ENCODE data around the gene PPP2R2C.

DNA sequence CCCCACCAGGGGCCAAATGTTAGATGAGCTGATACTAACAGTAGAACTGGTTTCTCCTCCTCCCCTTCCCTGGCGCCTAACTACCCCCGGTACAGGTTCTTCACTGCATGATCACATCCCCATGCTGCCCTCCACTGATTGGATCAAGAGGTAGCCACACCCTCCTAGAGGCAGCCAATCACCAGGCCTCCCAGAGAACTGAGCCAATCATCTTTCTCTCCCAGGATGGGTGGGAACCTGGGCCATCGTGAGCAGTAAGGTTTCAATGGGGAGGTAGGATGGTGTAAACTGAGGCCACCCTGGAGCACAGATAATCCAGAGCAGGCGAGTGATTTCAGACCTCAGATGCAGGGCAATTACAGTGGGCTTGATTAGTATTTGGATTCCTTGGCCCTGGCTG, 64.2 kb downstream of the PPP2R2C start:
- TF ChIP-seq NANOG (IDR thresholded peaks at IDR 0.05; ENCODE audit: borderline replicate concordance): no peak
- TF ChIP-seq, protein P1, sequence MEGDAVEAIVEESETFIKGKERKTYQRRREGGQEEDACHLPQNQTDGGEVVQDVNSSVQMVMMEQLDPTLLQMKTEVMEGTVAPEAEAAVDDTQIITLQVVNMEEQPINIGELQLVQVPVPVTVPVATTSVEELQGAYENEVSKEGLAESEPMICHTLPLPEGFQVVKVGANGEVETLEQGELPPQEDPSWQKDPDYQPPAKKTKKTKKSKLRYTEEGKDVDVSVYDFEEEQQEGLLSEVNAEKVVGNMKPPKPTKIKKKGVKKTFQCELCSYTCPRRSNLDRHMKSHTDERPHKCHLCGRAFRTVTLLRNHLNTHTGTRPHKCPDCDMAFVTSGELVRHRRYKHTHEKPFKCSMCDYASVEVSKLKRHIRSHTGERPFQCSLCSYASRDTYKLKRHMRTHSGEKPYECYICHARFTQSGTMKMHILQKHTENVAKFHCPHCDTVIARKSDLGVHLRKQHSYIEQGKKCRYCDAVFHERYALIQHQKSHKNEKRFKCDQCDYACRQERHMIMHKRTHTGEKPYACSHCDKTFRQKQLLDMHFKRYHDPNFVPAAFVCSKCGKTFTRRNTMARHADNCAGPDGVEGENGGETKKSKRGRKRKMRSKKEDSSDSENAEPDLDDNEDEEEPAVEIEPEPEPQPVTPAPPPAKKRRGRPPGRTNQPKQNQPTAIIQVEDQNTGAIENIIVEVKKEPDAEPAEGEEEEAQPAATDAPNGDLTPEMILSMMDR (conservative IDR thresholded peaks at IDR 0.05; ENCODE audit: low read depth in 2 of 2): no peak

Data from GM23338 (cell line).